ENCODE measurements around the gene EFNB3.

DNA sequence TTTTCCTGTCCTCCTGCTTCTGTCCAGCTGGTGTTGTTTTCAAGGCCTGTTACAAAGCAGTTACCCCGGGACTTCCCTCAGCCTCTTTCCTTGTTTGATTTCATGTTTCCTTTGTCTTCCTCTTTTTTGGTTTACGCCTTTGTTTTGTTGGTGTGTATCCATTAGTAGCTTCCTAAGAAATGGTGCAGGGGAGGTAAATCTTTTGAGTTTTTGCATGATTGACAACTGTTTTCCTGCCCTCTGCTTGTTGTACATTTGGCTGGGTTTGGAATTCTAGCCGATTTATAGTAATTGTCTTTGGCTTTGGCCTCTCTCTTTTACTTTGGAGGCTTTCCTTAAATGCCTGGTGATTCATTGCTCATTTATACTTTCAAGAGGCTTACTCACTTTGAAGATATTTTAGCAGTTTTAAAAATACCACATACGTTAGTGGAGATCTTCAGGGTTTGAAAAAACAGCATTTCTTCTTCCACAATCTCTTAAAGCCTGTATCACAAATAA is 45.4 kb downstream of the EFNB3 start:
- no peak for TF ChIP-seq CTCF (conservative IDR thresholded peaks at IDR 0.05; ENCODE audit: low read length)
- TF ChIP-seq EZH2phosphoT487 (IDR thresholded peaks at IDR 0.05; ENCODE audit: borderline replicate concordance, low read depth, low read length), result no peak

Measured in OCI-LY7 (cell line).